WTC11 (cell line): ENCODE measurements around the gene CNTN5. TPM values are rescaled to one million over a fixed set of nuclear protein-coding genes. Genes with fewer than 3 reads are reported as not detected.
"Not testable (repeated sequence)": the region's sequence is repeated elsewhere in the genome, so short reads cannot be mapped to it uniquely, and the experiment has no call there.

Experiments
- ATAC-seq: fragments of 200-7000 bp; cut with Tn5 transposase; 2 replicates; pipeline ENCODE4 v1.10.0; 2021; ENCODE audit warnings: mild to moderate bottlenecking, moderate library complexity
- CTCF ChIA-PET: fragments of 300-600 bp; sonication (Branson Sonifier 250); formaldehyde crosslinking; loops from one replicate; lab custom pipeline; 2021; ENCODE audit warnings: antibody characterized with exemption; lab: Charles Lee
- POLR2A ChIA-PET: fragments of 350-600 bp; sonication (Branson Sonifier 250); formaldehyde crosslinking; loops from one replicate; lab custom pipeline; 2021; ENCODE audit warnings: antibody characterized with exemption; lab: Charles Lee
- DNase-seq: peaks from one replicate; pipeline ENCODE4 v3.0.0; 2021; ENCODE audit warnings: low spot score
- H3K27ac Mint-ChIP-seq: 2 replicates; pipeline ENCODE4 v1.8.0; 2021; ENCODE audit warnings: mixed read lengths
- H3K27me3 Mint-ChIP-seq: 2 replicates; pipeline ENCODE4 v1.8.0; 2021; ENCODE audit warnings: low read depth, mild to moderate bottlenecking, moderate library complexity, mixed read lengths
- H3K36me3 Mint-ChIP-seq: 2 replicates; pipeline ENCODE4 v1.8.0; 2021; ENCODE audit warnings: mixed read lengths
- H3K4me1 Mint-ChIP-seq: 2 replicates; pipeline ENCODE4 v1.8.0; 2022; ENCODE audit warnings: mixed read lengths
- H3K4me3 Mint-ChIP-seq: 2 replicates; pipeline ENCODE4 v1.8.0; 2021; ENCODE audit warnings: mild to moderate bottlenecking, moderate library complexity, mixed read lengths
- H3K9me3 Mint-ChIP-seq: 2 replicates; pipeline ENCODE4 v1.8.0; 2021; ENCODE audit warnings: mixed read lengths
- IRF2 ChIP-seq: sonication (generic); formaldehyde crosslinking; IDR thresholded peaks from 2 replicates; pipeline ENCODE4 v1.8.0; 2022; ENCODE audit warnings: low read depth, missing genetic modification reagents, borderline replicate concordance
- NFE2L1 ChIP-seq: sonication (generic); formaldehyde crosslinking; IDR thresholded peaks from 2 replicates; pipeline ENCODE4 v1.8.1; 2023; ENCODE audit warnings: missing genetic modification reagents
- NR2C2 ChIP-seq: sonication (generic); formaldehyde crosslinking; IDR thresholded peaks from 2 replicates; pipeline ENCODE4 v1.8.0; 2022; ENCODE audit warnings: mild to moderate bottlenecking, missing genetic modification reagents
- ZNF232 ChIP-seq: sonication (generic); formaldehyde crosslinking; IDR thresholded peaks from 2 replicates; pipeline ENCODE4 v1.8.0; 2022; ENCODE audit warnings: mild to moderate bottlenecking, missing genetic modification reagents
- ZNF396 ChIP-seq: fragments of 250-450 bp; sonication (Bioruptor Pico); IDR thresholded peaks from 2 replicates; pipeline ENCODE4 v1.8.0; 2021; ENCODE audit warnings: mild to moderate bottlenecking, moderate library complexity, borderline replicate concordance
- ZNF423 ChIP-seq: fragments of 250-450 bp; sonication (Bioruptor Pico); IDR thresholded peaks from 2 replicates; pipeline ENCODE4 v2.1.2; 2022; ENCODE audit warnings: mild to moderate bottlenecking, moderate library complexity
- total RNA-seq: library from RNA; stranded (reverse); gene quantifications from 3 replicates; pipeline ENCODE4 v1.2.3, GENCODE V29; 2021
- TF ChIP-seq, protein P1 (sequence below): sonication (generic); formaldehyde crosslinking; IDR thresholded peaks from 2 replicates; pipeline ENCODE4 v1.8.0; 2022; ENCODE audit warnings: mild to moderate bottlenecking, missing genetic modification reagents
- TF ChIP-seq, protein P2 (sequence below): sonication (generic); formaldehyde crosslinking; IDR thresholded peaks from 2 replicates; pipeline ENCODE4 v1.8.1; 2023; ENCODE audit warnings: mild to moderate bottlenecking, missing genetic modification reagents
- TF ChIP-seq, protein P3 (sequence below): sonication (generic); formaldehyde crosslinking; IDR thresholded peaks from 2 replicates; pipeline ENCODE4 v1.8.0; 2022; ENCODE audit warnings: mild to moderate bottlenecking, missing genetic modification reagents
- TF ChIP-seq, protein P4 (sequence below): sonication (generic); formaldehyde crosslinking; IDR thresholded peaks from 2 replicates; pipeline ENCODE4 v1.8.0; 2023; ENCODE audit warnings: missing genetic modification reagents, mild to moderate bottlenecking, borderline replicate concordance
- TF ChIP-seq, protein P5 (sequence below): sonication (generic); formaldehyde crosslinking; IDR thresholded peaks from 2 replicates; pipeline ENCODE4 v1.8.1; 2022; ENCODE audit warnings: low read depth, mild to moderate bottlenecking, moderate library complexity, missing genetic modification reagents, borderline replicate concordance
- TF ChIP-seq, protein P6 (sequence below): sonication (generic); formaldehyde crosslinking; IDR thresholded peaks from 2 replicates; pipeline ENCODE4 v1.8.1; 2023; ENCODE audit warnings: mild to moderate bottlenecking, missing genetic modification reagents
- TF ChIP-seq, protein P7 (sequence below): sonication (generic); formaldehyde crosslinking; IDR thresholded peaks from 2 replicates; pipeline ENCODE4 v1.8.1; 2022; ENCODE audit warnings: mild to moderate bottlenecking, moderate library complexity, missing genetic modification reagents
- TF ChIP-seq, protein P8 (sequence below): sonication (generic); formaldehyde crosslinking; IDR thresholded peaks from 2 replicates; pipeline ENCODE4 v1.8.1; 2022; ENCODE audit warnings: missing genetic modification reagents, borderline replicate concordance

Gene CNTN5
- total RNA-seq, 1 experiment from 2014 or later = 0.07 TPM

DNA sequence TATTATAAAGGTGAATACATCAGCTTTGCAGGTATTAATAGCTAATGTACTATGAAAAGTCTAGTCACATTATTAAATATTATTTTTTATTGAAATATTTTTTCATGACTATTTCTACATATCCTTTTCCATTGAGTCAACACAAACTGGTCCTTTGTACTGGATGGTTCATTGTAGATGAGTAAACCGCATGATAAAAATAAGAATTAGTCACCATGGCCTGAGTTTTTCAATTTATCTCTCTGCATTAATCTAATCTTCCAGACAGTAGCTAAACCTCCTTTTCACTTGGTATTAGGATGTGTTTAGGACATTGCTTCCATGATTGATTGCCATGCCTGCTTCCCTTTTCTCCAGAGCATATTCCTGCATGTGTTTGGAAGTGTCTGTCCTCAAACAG is 1227.0 kb downstream of the CNTN5 start (continued):
- no peak for TF ChIP-seq ZNF232 (CRISPR knock-in tag)
- TF ChIP-seq, protein P1, sequence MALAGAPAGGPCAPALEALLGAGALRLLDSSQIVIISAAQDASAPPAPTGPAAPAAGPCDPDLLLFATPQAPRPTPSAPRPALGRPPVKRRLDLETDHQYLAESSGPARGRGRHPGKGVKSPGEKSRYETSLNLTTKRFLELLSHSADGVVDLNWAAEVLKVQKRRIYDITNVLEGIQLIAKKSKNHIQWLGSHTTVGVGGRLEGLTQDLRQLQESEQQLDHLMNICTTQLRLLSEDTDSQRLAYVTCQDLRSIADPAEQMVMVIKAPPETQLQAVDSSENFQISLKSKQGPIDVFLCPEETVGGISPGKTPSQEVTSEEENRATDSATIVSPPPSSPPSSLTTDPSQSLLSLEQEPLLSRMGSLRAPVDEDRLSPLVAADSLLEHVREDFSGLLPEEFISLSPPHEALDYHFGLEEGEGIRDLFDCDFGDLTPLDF = no peak
- TF ChIP-seq IRF2 (CRISPR knock-in tag) = no peak
- TF ChIP-seq NR2C2 (CRISPR knock-in tag) = no peak

DNA sequence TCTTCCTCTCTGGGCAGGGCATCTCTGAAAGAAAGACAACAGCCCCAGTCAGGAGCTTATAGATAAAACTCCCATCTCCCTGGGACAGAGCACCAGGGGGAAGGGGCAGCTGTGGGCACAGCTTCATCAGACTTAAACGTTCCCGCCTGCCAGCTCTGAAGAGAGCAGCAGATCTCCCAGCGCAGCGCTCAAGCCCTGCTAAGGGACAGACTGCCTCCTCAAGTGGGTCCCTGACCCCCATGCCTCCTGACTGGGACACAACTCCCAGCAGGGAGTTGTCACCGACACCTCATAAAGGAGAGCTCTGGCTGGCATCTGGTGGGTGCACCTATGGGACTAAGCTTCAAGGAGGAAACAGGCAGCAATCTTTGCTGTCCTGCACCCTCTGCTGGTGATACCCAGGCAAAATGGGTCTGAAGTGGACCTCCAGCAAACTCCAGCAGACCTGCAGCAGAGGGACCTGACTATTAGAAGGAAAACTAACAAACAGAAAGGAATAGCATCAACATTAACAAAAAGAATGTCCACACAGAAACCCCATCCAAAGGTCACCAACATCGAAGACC is 1236.6 kb downstream of the CNTN5 start:
- H3K36me3 Mint-ChIP-seq, ATAC-seq, POLR2A ChIA-PET, DNase-seq, H3K27ac Mint-ChIP-seq, H3K27me3 Mint-ChIP-seq, H3K4me3 Mint-ChIP-seq, H3K4me1 Mint-ChIP-seq: not testable (repeated sequence)
- peaks cover 11% of the 10 kb centered on the region; the same call in 1 of the 2 replicates for H3K9me3 Mint-ChIP-seq
- CTCF ChIA-PET = interaction anchor here (1.0 to 1.1 kb wide), 2 partner anchors 59 to 185 kb away, joined by 3 read pairs; no protein-coding TSS in a partner anchor

DNA sequence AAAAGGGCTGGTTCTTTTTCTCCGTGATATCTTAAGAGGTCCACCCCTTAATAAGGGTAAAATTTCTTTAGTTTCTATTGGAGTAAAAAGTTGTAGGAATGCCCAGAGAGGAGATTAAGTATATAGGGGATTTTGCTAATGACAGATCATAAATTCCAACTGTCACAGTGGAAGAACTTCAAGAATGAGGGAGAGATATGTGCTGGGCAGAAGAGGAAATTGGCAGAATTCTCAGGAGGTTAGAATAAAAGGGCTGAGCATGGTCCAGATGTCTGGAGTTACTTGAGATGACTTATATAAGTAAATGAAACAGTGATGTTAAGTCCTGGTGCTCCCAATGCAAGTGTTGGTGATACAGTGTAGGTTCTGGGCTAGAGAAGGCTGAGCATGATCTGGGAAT is 1248.8 kb downstream of the CNTN5 start:
- DNase-seq = no peak
- H3K4me1 Mint-ChIP-seq = no peaks in the 10 kb centered on the region
- H3K27ac Mint-ChIP-seq = no peak overlapping the region
- ChIA-PET CTCF (no interaction called here), POLR2A (no interaction called here)
- H3K27me3 Mint-ChIP-seq = no peaks in the 10 kb centered on the region
- H3K4me3 Mint-ChIP-seq = no peak overlapping the region
- no peak for ATAC-seq
- H3K9me3 Mint-ChIP-seq = peaks cover 13% of the 10 kb centered on the region
- H3K36me3 Mint-ChIP-seq = no peaks in the 10 kb centered on the region
- TF ChIP-seq, protein P2, sequence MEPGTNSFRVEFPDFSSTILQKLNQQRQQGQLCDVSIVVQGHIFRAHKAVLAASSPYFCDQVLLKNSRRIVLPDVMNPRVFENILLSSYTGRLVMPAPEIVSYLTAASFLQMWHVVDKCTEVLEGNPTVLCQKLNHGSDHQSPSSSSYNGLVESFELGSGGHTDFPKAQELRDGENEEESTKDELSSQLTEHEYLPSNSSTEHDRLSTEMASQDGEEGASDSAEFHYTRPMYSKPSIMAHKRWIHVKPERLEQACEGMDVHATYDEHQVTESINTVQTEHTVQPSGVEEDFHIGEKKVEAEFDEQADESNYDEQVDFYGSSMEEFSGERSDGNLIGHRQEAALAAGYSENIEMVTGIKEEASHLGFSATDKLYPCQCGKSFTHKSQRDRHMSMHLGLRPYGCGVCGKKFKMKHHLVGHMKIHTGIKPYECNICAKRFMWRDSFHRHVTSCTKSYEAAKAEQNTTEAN = no peak
- TF ChIP-seq, protein P3, sequence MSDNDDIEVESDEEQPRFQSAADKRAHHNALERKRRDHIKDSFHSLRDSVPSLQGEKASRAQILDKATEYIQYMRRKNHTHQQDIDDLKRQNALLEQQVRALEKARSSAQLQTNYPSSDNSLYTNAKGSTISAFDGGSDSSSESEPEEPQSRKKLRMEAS (CRISPR knock-in tag) = no peak
- TF ChIP-seq, protein P4, sequence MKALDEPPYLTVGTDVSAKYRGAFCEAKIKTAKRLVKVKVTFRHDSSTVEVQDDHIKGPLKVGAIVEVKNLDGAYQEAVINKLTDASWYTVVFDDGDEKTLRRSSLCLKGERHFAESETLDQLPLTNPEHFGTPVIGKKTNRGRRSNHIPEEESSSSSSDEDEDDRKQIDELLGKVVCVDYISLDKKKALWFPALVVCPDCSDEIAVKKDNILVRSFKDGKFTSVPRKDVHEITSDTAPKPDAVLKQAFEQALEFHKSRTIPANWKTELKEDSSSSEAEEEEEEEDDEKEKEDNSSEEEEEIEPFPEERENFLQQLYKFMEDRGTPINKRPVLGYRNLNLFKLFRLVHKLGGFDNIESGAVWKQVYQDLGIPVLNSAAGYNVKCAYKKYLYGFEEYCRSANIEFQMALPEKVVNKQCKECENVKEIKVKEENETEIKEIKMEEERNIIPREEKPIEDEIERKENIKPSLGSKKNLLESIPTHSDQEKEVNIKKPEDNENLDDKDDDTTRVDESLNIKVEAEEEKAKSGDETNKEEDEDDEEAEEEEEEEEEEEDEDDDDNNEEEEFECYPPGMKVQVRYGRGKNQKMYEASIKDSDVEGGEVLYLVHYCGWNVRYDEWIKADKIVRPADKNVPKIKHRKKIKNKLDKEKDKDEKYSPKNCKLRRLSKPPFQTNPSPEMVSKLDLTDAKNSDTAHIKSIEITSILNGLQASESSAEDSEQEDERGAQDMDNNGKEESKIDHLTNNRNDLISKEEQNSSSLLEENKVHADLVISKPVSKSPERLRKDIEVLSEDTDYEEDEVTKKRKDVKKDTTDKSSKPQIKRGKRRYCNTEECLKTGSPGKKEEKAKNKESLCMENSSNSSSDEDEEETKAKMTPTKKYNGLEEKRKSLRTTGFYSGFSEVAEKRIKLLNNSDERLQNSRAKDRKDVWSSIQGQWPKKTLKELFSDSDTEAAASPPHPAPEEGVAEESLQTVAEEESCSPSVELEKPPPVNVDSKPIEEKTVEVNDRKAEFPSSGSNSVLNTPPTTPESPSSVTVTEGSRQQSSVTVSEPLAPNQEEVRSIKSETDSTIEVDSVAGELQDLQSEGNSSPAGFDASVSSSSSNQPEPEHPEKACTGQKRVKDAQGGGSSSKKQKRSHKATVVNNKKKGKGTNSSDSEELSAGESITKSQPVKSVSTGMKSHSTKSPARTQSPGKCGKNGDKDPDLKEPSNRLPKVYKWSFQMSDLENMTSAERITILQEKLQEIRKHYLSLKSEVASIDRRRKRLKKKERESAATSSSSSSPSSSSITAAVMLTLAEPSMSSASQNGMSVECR (CRISPR knock-in tag) = no peak
- TF ChIP-seq, protein P5, sequence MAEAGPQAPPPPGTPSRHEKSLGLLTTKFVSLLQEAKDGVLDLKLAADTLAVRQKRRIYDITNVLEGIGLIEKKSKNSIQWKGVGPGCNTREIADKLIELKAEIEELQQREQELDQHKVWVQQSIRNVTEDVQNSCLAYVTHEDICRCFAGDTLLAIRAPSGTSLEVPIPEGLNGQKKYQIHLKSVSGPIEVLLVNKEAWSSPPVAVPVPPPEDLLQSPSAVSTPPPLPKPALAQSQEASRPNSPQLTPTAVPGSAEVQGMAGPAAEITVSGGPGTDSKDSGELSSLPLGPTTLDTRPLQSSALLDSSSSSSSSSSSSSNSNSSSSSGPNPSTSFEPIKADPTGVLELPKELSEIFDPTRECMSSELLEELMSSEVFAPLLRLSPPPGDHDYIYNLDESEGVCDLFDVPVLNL (CRISPR knock-in tag) = no peak
- TF ChIP-seq, protein P6, sequence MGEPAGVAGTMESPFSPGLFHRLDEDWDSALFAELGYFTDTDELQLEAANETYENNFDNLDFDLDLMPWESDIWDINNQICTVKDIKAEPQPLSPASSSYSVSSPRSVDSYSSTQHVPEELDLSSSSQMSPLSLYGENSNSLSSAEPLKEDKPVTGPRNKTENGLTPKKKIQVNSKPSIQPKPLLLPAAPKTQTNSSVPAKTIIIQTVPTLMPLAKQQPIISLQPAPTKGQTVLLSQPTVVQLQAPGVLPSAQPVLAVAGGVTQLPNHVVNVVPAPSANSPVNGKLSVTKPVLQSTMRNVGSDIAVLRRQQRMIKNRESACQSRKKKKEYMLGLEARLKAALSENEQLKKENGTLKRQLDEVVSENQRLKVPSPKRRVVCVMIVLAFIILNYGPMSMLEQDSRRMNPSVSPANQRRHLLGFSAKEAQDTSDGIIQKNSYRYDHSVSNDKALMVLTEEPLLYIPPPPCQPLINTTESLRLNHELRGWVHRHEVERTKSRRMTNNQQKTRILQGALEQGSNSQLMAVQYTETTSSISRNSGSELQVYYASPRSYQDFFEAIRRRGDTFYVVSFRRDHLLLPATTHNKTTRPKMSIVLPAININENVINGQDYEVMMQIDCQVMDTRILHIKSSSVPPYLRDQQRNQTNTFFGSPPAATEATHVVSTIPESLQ (CRISPR knock-in tag) = no peak
- TF ChIP-seq, protein P7, sequence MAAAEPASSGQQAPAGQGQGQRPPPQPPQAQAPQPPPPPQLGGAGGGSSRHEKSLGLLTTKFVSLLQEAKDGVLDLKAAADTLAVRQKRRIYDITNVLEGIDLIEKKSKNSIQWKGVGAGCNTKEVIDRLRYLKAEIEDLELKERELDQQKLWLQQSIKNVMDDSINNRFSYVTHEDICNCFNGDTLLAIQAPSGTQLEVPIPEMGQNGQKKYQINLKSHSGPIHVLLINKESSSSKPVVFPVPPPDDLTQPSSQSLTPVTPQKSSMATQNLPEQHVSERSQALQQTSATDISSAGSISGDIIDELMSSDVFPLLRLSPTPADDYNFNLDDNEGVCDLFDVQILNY (CRISPR knock-in tag) = no peak
- TF ChIP-seq, protein P8, sequence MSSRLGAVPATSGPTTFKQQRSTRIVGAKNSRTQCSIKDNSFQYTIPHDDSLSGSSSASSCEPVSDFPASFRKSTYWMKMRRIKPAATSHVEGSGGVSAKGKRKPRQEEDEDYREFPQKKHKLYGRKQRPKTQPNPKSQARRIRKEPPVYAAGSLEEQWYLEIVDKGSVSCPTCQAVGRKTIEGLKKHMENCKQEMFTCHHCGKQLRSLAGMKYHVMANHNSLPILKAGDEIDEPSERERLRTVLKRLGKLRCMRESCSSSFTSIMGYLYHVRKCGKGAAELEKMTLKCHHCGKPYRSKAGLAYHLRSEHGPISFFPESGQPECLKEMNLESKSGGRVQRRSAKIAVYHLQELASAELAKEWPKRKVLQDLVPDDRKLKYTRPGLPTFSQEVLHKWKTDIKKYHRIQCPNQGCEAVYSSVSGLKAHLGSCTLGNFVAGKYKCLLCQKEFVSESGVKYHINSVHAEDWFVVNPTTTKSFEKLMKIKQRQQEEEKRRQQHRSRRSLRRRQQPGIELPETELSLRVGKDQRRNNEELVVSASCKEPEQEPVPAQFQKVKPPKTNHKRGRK = no peak
- no peak for TF ChIP-seq NFE2L1 (CRISPR knock-in tag)
- TF ChIP-seq ZNF423 (CRISPR knock-in tag) = no peak
- TF ChIP-seq ZNF396 (CRISPR knock-in tag) = no peak
